ENCODE results near the gene CDCA5. TPM values are rescaled to one million over a fixed set of nuclear protein-coding genes. Genes with fewer than 3 reads are reported as not detected.

The CDCA5 gene
- total RNA-seq, 1 experiment from 2014 or later = 67.0 TPM

GRCh38 chr11:65066315-65066714 lies 17.5 kb downstream of the CDCA5 start:
- no peaks in the 10 kb centered on the region for H3K27me3 ChIP-seq (replicated peaks; ENCODE audit: control insufficient read depth, insufficient read depth, low read length)
- no TSS peak for BruUV-seq (replicated peaks)
- intact Hi-C loops (cut with micrococcal nuclease; ENCODE audit: unreplicated experiment) = no loop called here
- Mint-ChIP-seq H3K36me3 (ENCODE audit: insufficient read depth, unreplicated experiment) (no peaks in the 10 kb centered on the region), H3K4me3 (ENCODE audit: unreplicated experiment) (no peak overlapping the region), H3K27ac (ENCODE audit: unreplicated experiment) (no peak overlapping the region), H3K27me3 (ENCODE audit: insufficient read depth, unreplicated experiment) (no peaks in the 10 kb centered on the region), H3K9me3 (ENCODE audit: unreplicated experiment) (no peaks in the 10 kb centered on the region), H3K4me1 (ENCODE audit: low read depth, unreplicated experiment) (no peaks in the 10 kb centered on the region)
- TF ChIP-seq CTCF (IDR thresholded peaks at IDR 0.05; ENCODE audit: insufficient read depth in 1 of 2, low read depth in 1 of 2, low read length in 1 of 2, severe bottlenecking in 1 of 2, unreplicated experiment in 1 of 2) = no peak
- POLR2A ChIA-PET = interaction anchor here (0.6 kb wide), 1 partner anchor 116 kb away, joined by 3 read pairs; no protein-coding TSS in a partner anchor
- H3K36me3 ChIP-seq (ENCODE audit: control insufficient read depth, insufficient read depth, low read length) = no peaks in the 10 kb centered on the region
- no peaks in the 10 kb centered on the region for H3K9me3 ChIP-seq
- H3K4me3 ChIP-seq (ENCODE audit: low read depth, low read length) = no peak overlapping the region
- no peak for DNase-seq
- H3K4me1 ChIP-seq = no peaks in the 10 kb centered on the region
- CTCF ChIA-PET = interaction anchor here (1.1 kb wide), 1 partner anchor 39 kb away, joined by 3 read pairs; the partner anchor contains the start of gene SNX15

- H3K4me3 Mint-ChIP-seq (ENCODE audit: unreplicated experiment) = no peak overlapping the region
- no TSS peak for BruUV-seq (replicated peaks)
Observed at GRCh38 chr11:65065851-65066250, 18.0 kb downstream of the CDCA5 start.

GRCh38 chr11:65064847-65065240 lies 19.0 kb downstream of the CDCA5 start:
- intact Hi-C loops (cut with micrococcal nuclease; ENCODE audit: unreplicated experiment) = no loop called here
- TF ChIP-seq CTCF (IDR thresholded peaks at IDR 0.05; ENCODE audit: insufficient read depth in 1 of 2, low read depth in 1 of 2, low read length in 1 of 2, severe bottlenecking in 1 of 2, unreplicated experiment in 1 of 2) = no peak
- ChIA-PET CTCF (interaction anchor here (0.7 to 1.6 kb wide), 2 partner anchors 24 to 221 kb away, joined by 5 to 6 read pairs; partner anchors contain the start of gene CDC42BPG), POLR2A (no interaction called here)
- Mint-ChIP-seq H3K9me3 (ENCODE audit: unreplicated experiment) (no peaks in the 10 kb centered on the region), H3K27ac (ENCODE audit: unreplicated experiment) (no peak overlapping the region), H3K4me1 (ENCODE audit: low read depth, unreplicated experiment) (no peaks in the 10 kb centered on the region), H3K4me3 (ENCODE audit: unreplicated experiment) (no peak overlapping the region), H3K36me3 (ENCODE audit: insufficient read depth, unreplicated experiment) (no peaks in the 10 kb centered on the region), H3K27me3 (ENCODE audit: insufficient read depth, unreplicated experiment) (no peaks in the 10 kb centered on the region)
- H3K4me3 ChIP-seq (ENCODE audit: low read depth, low read length) = no peak overlapping the region
- no peak for DNase-seq
- no peaks in the 10 kb centered on the region for H3K9me3 ChIP-seq
- no peaks in the 10 kb centered on the region for H3K36me3 ChIP-seq (ENCODE audit: control insufficient read depth, insufficient read depth, low read length)
- no peaks in the 10 kb centered on the region for H3K27me3 ChIP-seq (replicated peaks; ENCODE audit: control insufficient read depth, insufficient read depth, low read length)
- BruUV-seq (replicated peaks) = no TSS peak
- H3K4me1 ChIP-seq = no peaks in the 10 kb centered on the region

More at GRCh38 chr11:65065851-65066250, 18.0 kb downstream of the CDCA5 start:
- no peaks in the 10 kb centered on the region for H3K4me1 ChIP-seq
- ChIA-PET CTCF (interaction anchor here (1.1 kb wide), 1 partner anchor 39 kb away, joined by 3 read pairs; the partner anchor contains the start of gene SNX15), POLR2A (interaction anchor here (0.6 kb wide), 1 partner anchor 117 kb away, joined by 3 read pairs; no protein-coding TSS in a partner anchor)
- no peak for DNase-seq
- H3K9me3 Mint-ChIP-seq (ENCODE audit: unreplicated experiment) = no peaks in the 10 kb centered on the region
- H3K9me3 ChIP-seq = no peaks in the 10 kb centered on the region
- intact Hi-C loops (cut with micrococcal nuclease; ENCODE audit: unreplicated experiment) = no loop called here
- H3K27me3 ChIP-seq (replicated peaks; ENCODE audit: control insufficient read depth, insufficient read depth, low read length) = no peaks in the 10 kb centered on the region
- H3K4me3 ChIP-seq (ENCODE audit: low read depth, low read length) = no peak overlapping the region
- no peaks in the 10 kb centered on the region for H3K36me3 Mint-ChIP-seq (ENCODE audit: insufficient read depth, unreplicated experiment)
- TF ChIP-seq CTCF (IDR thresholded peaks at IDR 0.05; ENCODE audit: insufficient read depth in 1 of 2, low read depth in 1 of 2, low read length in 1 of 2, severe bottlenecking in 1 of 2, unreplicated experiment in 1 of 2) = no peak
- no peaks in the 10 kb centered on the region for H3K4me1 Mint-ChIP-seq (ENCODE audit: low read depth, unreplicated experiment)
- H3K27ac Mint-ChIP-seq (ENCODE audit: unreplicated experiment) = no peak overlapping the region
- H3K27me3 Mint-ChIP-seq (ENCODE audit: insufficient read depth, unreplicated experiment) = no peaks in the 10 kb centered on the region
- no peaks in the 10 kb centered on the region for H3K36me3 ChIP-seq (ENCODE audit: control insufficient read depth, insufficient read depth, low read length)
